ENCODE measurements around the gene KLF13. TPM values are rescaled to one million over a fixed set of nuclear protein-coding genes. Genes with fewer than 3 reads are reported as not detected.
A peak's percentile ranks its signal among the peaks of the same experiment; 100 is the strongest.
"Not testable (repeated sequence)": the region's sequence is repeated elsewhere in the genome, so short reads cannot be mapped to it uniquely, and the experiment has no call there.

The KLF13 gene
- total RNA-seq, 1 donor from 2014 or later = 31.0 TPM

DNA sequence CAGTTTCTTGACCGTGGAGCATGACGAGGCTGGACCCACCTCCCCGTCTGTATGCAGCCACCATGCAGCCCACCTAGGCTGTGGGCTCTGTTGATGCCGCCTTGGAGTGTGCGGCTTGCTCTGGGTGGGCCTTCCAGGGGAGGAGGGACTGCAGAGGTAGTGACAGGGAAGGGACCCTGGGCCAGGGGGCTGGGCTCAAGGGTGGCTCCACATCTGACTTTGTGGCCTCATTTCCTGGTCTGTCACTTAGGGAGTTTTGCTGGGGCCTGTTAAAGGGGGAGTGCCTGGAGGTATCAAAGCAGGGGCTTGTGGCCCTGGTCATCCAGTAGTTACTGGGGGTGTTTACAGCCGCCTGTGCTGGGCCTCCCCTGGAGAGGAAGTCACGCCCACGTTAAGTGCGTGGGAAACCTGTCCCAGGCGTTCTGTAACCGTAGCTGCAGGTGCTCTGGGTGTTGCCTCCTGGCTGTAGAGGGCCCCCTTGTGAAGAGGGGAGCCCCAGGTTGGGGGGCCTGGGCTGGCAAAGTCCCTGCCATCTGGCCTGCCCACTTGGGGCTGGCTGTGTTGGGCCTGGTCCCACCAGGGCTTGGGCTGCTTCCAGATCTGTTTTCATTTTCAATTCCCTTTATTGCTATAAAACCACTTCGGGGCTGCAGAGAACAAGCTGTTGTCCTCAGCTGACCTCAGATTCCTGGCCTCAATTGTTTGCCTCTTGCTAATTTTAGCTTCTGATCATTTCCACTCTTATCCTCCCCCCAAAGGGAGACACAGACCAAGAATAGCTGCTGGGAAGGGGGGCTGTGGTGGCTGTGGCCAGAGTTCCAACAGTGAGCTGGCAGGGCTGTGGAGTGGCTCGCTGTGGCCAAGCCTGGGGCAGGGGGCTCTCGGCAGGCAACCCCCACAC is 26.5 kb downstream of the KLF13 start:
- FAIRE-seq = peak; percentile 45

DNA sequence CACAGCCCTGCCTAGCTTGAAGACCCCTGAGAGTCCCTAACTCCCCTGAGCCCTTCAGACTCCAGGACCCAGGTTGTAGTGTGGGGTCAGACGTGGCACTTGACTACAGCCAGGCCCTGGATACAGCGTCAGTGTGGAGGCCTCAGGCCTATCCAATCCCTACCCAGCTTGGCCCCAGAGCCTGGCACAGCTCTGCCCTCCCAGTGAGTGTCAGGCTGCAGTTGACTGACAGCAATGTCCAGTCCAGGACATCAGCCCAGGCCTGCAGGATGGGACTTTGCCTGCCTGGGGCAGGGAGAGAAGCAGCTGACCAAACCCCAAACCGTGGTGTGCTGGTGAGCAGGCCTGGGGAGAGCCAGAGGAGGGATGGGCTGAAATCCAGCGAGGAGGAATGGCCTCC is 27.3 kb downstream of the KLF13 start:
- Histone ChIP-seq H3K9me3 (ENCODE audit: insufficient read depth, low read depth, low read length) (no peaks in the 10 kb centered on the region), H3K4me2 (ENCODE audit: low read length) (peak overlapping the region; percentile 72), H3K79me2 (ENCODE audit: insufficient read depth, low read length) (peaks cover 85% of the 10 kb centered on the region), H3K9ac (ENCODE audit: low read length) (peak overlapping the region; percentile 50), H4K20me1 (ENCODE audit: insufficient read depth, low read length) (peaks cover 87% of the 10 kb centered on the region), H3K27ac (ENCODE audit: low read depth, low read length) (peak overlapping the region; percentile 59), H2AFZ (ENCODE audit: low read depth, low read length) (no peak overlapping the region), H3K4me1 (ENCODE audit: insufficient read depth, low read length) (peaks cover 34% of the 10 kb centered on the region), H3K36me3 (ENCODE audit: insufficient read depth, low read length) (no peaks in the 10 kb centered on the region), H3K27me3 (ENCODE audit: insufficient read depth, low read length) (no peaks in the 10 kb centered on the region), H3K4me3 (ENCODE audit: insufficient read depth, low read depth, low read length) (no peak overlapping the region)
- FAIRE-seq = no peak
- Mint-ChIP-seq H3K27ac (ENCODE audit: unreplicated experiment) (no peak overlapping the region), H3K9me3 (ENCODE audit: unreplicated experiment) (no peaks in the 10 kb centered on the region), H3K4me1 (ENCODE audit: low read depth, unreplicated experiment) (peaks cover 27% of the 10 kb centered on the region), H3K4me3 (ENCODE audit: unreplicated experiment) (no peak overlapping the region), H3K27me3 (ENCODE audit: low read depth, unreplicated experiment) (no peaks in the 10 kb centered on the region), H3K36me3 (ENCODE audit: low read depth, unreplicated experiment) (peaks cover 1% of the 10 kb centered on the region)
- DNase-seq (ENCODE audit: low read depth) = no peak
- TF ChIP-seq EZH2 (IDR thresholded peaks at IDR 0.05; ENCODE audit: insufficient read depth, low read length) = no peak
- TF ChIP-seq CTCF (IDR thresholded peaks at IDR 0.05; ENCODE audit: insufficient read depth, low read depth, low read length) = no peak

More for the DNA sequence above, 26.5 kb downstream of the KLF13 start:
- DNase-seq (ENCODE audit: low read depth) = peak; percentile 87
- TF ChIP-seq CTCF (IDR thresholded peaks at IDR 0.05; ENCODE audit: insufficient read depth, low read depth, low read length) (no peak), EZH2 (IDR thresholded peaks at IDR 0.05; ENCODE audit: insufficient read depth, low read length) (no peak)
- no peaks in the 10 kb centered on the region for H3K9me3 Mint-ChIP-seq (ENCODE audit: unreplicated experiment)
- Histone ChIP-seq H2AFZ (ENCODE audit: low read depth, low read length) (no peak overlapping the region), H3K4me1 (ENCODE audit: insufficient read depth, low read length) (peaks cover 34% of the 10 kb centered on the region), H3K27me3 (ENCODE audit: insufficient read depth, low read length) (no peaks in the 10 kb centered on the region), H3K9ac (ENCODE audit: low read length) (peak overlapping the region; percentile 50), H3K4me3 (ENCODE audit: insufficient read depth, low read depth, low read length) (peak overlapping the region; percentile 13), H3K9me3 (ENCODE audit: insufficient read depth, low read depth, low read length) (no peaks in the 10 kb centered on the region), H3K27ac (ENCODE audit: low read depth, low read length) (peak overlapping the region; percentile 59), H4K20me1 (ENCODE audit: insufficient read depth, low read length) (peaks cover 87% of the 10 kb centered on the region), H3K36me3 (ENCODE audit: insufficient read depth, low read length) (no peaks in the 10 kb centered on the region), H3K4me2 (ENCODE audit: low read length) (peak overlapping the region; percentile 72), H3K79me2 (ENCODE audit: insufficient read depth, low read length) (peaks cover 82% of the 10 kb centered on the region)
- no peak overlapping the region for H3K27ac Mint-ChIP-seq (ENCODE audit: unreplicated experiment)
- no peaks in the 10 kb centered on the region for H3K27me3 Mint-ChIP-seq (ENCODE audit: low read depth, unreplicated experiment)
- no peaks in the 10 kb centered on the region for H3K36me3 Mint-ChIP-seq (ENCODE audit: low read depth, unreplicated experiment)
- no peak overlapping the region for H3K4me3 Mint-ChIP-seq (ENCODE audit: unreplicated experiment)
- peaks cover 20% of the 10 kb centered on the region for H3K4me1 Mint-ChIP-seq (ENCODE audit: low read depth, unreplicated experiment)

DNA sequence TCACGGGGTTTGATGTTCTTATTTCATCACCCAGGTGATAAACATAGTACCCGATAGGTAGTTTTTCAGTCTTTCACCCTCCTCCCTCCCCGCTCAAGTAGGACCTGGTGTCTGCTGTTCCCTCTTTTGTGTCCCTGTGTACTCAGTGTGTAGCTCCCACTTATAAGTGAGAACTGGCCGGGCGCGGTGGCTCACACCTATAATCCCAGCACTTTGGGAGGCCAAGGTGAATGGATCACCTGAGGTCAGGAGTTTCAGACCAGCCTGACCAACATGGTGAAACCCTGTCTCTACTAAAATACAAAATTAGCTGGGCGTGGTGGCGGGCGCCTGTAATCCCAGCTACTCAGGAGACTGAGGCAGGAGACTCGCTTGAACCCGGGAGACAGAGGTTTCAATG is 29.5 kb downstream of the KLF13 start:
- H2AFZ ChIP-seq (ENCODE audit: low read depth, low read length); H3K4me3 Mint-ChIP-seq (ENCODE audit: unreplicated experiment); H3K9me3 Mint-ChIP-seq (ENCODE audit: unreplicated experiment); H3K36me3 ChIP-seq (ENCODE audit: insufficient read depth, low read length); FAIRE-seq; H3K36me3 Mint-ChIP-seq (ENCODE audit: low read depth, unreplicated experiment); H3K27me3 Mint-ChIP-seq (ENCODE audit: low read depth, unreplicated experiment); H3K27ac ChIP-seq (ENCODE audit: low read depth, low read length); DNase-seq (ENCODE audit: low read depth); H3K9ac ChIP-seq (ENCODE audit: low read length); H3K9me3 ChIP-seq (ENCODE audit: insufficient read depth, low read depth, low read length); H3K4me3 ChIP-seq (ENCODE audit: insufficient read depth, low read depth, low read length); H3K27me3 ChIP-seq (ENCODE audit: insufficient read depth, low read length); H3K27ac Mint-ChIP-seq (ENCODE audit: unreplicated experiment): not testable (repeated sequence)
- Histone ChIP-seq H3K79me2 (ENCODE audit: insufficient read depth, low read length) (peaks cover 87% of the 10 kb centered on the region), H3K4me2 (ENCODE audit: low read length) (peak overlapping the region; percentile 51), H4K20me1 (ENCODE audit: insufficient read depth, low read length) (peaks cover 87% of the 10 kb centered on the region), H3K4me1 (ENCODE audit: insufficient read depth, low read length) (peaks cover 36% of the 10 kb centered on the region)
- peaks cover 27% of the 10 kb centered on the region for H3K4me1 Mint-ChIP-seq (ENCODE audit: low read depth, unreplicated experiment)

Data from astrocyte (in vitro differentiated cells and primary cell).